SW480 (cell line): ENCODE results near the gene LARGE1.

ENCODE experiments used
- DNase-seq: peaks from one replicate; pipeline ENCODE4 v3.0.0-alpha.2; 2016; ENCODE audit warnings: low spot score

LARGE1 gene

GRCh38 chr22:33357981-33358399 lies 562.3 kb downstream of the LARGE1 start:
- no peak for DNase-seq

GRCh38 chr22:33354928-33355327 lies 565.3 kb downstream of the LARGE1 start:
- DNase-seq: no peak

GRCh38 chr22:33353502-33353901 lies 566.8 kb downstream of the LARGE1 start:
- no peak for DNase-seq

- DNase-seq: no peak
These were observed 567.5 kb downstream of the LARGE1 start for GRCh38 chr22:33352768-33353167.

- DNase-seq: no peak
These were observed 569.3 kb downstream of the LARGE1 start for GRCh38 chr22:33350961-33351360.

- DNase-seq: no peak
These were observed 569.8 kb downstream of the LARGE1 start for GRCh38 chr22:33350491-33350890.

GRCh38 chr22:33347002-33347401 lies 573.3 kb downstream of the LARGE1 start:
- no peak for DNase-seq

- no peak for DNase-seq
These were observed 578.7 kb downstream of the LARGE1 start for GRCh38 chr22:33341611-33342010.

GRCh38 chr22:33337524-33337923 lies 582.8 kb downstream of the LARGE1 start:
- DNase-seq: no peak

- no peak for DNase-seq
These were observed 584.5 kb downstream of the LARGE1 start for GRCh38 chr22:33335611-33336279.

- no peak for DNase-seq
These were observed 587.7 kb downstream of the LARGE1 start for GRCh38 chr22:33332538-33332937.

GRCh38 chr22:33331017-33331416 lies 589.3 kb downstream of the LARGE1 start:
- DNase-seq: no peak

GRCh38 chr22:33330534-33330933 lies 589.7 kb downstream of the LARGE1 start:
- no peak for DNase-seq

GRCh38 chr22:33329398-33329797 lies 590.9 kb downstream of the LARGE1 start:
- no peak for DNase-seq

- peak; percentile 65 for DNase-seq
These were observed 591.4 kb downstream of the LARGE1 start for GRCh38 chr22:33328789-33329296.

- DNase-seq: no peak
These were observed 592.9 kb downstream of the LARGE1 start for GRCh38 chr22:33327348-33327860.

GRCh38 chr22:33326540-33327295 lies 593.6 kb downstream of the LARGE1 start:
- no peak for DNase-seq

GRCh38 chr22:33325232-33326004 lies 594.9 kb downstream of the LARGE1 start:
- DNase-seq: no peak

- no peak for DNase-seq
These were observed 596.0 kb downstream of the LARGE1 start for GRCh38 chr22:33324228-33324627.

- DNase-seq: no peak
These were observed 598.8 kb downstream of the LARGE1 start for GRCh38 chr22:33321466-33321865.

- DNase-seq: no peak
These were observed 604.3 kb downstream of the LARGE1 start for GRCh38 chr22:33315954-33316353.

GRCh38 chr22:33315117-33315516 lies 605.2 kb downstream of the LARGE1 start:
- no peak for DNase-seq
